WTC11 (cell line): Measurements from ENCODE around the gene NTMT1. TPM values are rescaled to one million over a fixed set of nuclear protein-coding genes. Genes with fewer than 3 reads are reported as not detected.

Experiments
- ATAC-seq: fragments of 200-7000 bp; cut with Tn5 transposase; 2 replicates; pipeline ENCODE4 v1.10.0; 2021; ENCODE audit warnings: mild to moderate bottlenecking, moderate library complexity
- Bru-seq: library from RNA; stranded (reverse); fragments of 400-500 nt; gene quantifications from one replicate; lab custom pipeline; 2021; lab: Mats Ljungman, UMichigan
- CTCF ChIA-PET: fragments of 300-600 bp; sonication (Branson Sonifier 250); formaldehyde crosslinking; loops from one replicate; lab custom pipeline; 2021; ENCODE audit warnings: antibody characterized with exemption; lab: Charles Lee
- POLR2A ChIA-PET: fragments of 350-600 bp; sonication (Branson Sonifier 250); formaldehyde crosslinking; loops from one replicate; lab custom pipeline; 2021; ENCODE audit warnings: antibody characterized with exemption; lab: Charles Lee
- DNase-seq: peaks from one replicate; pipeline ENCODE4 v3.0.0; 2021; ENCODE audit warnings: low spot score
- H3K27ac Mint-ChIP-seq: 2 replicates; pipeline ENCODE4 v1.8.0; 2021; ENCODE audit warnings: mixed read lengths
- H3K27me3 Mint-ChIP-seq: 2 replicates; pipeline ENCODE4 v1.8.0; 2021; ENCODE audit warnings: low read depth, mild to moderate bottlenecking, moderate library complexity, mixed read lengths
- H3K36me3 Mint-ChIP-seq: 2 replicates; pipeline ENCODE4 v1.8.0; 2021; ENCODE audit warnings: mixed read lengths
- H3K4me1 Mint-ChIP-seq: 2 replicates; pipeline ENCODE4 v1.8.0; 2022; ENCODE audit warnings: mixed read lengths
- H3K4me3 Mint-ChIP-seq: 2 replicates; pipeline ENCODE4 v1.8.0; 2021; ENCODE audit warnings: mild to moderate bottlenecking, moderate library complexity, mixed read lengths
- H3K9me3 Mint-ChIP-seq: 2 replicates; pipeline ENCODE4 v1.8.0; 2021; ENCODE audit warnings: mixed read lengths
- AR ChIP-seq: fragments of 250-450 bp; sonication (Bioruptor Pico); IDR thresholded peaks from 2 replicates; pipeline ENCODE4 v1.9.0; 2021; ENCODE audit warnings: mild to moderate bottlenecking
- CREB1 ChIP-seq: sonication (generic); formaldehyde crosslinking; IDR thresholded peaks from 2 replicates; pipeline ENCODE4 v1.8.0; 2023; ENCODE audit warnings: mild to moderate bottlenecking, missing genetic modification reagents
- CREM ChIP-seq: sonication (generic); formaldehyde crosslinking; IDR thresholded peaks from 2 replicates; pipeline ENCODE4 v1.8.1; 2022; ENCODE audit warnings: mild to moderate bottlenecking, missing genetic modification reagents, moderate library complexity
- ETV6 ChIP-seq: sonication (generic); formaldehyde crosslinking; IDR thresholded peaks from 2 replicates; pipeline ENCODE4 v1.8.1; 2022; ENCODE audit warnings: mild to moderate bottlenecking, missing genetic modification reagents
- FOXK1 ChIP-seq: sonication (generic); formaldehyde crosslinking; IDR thresholded peaks from 2 replicates; pipeline ENCODE4 v1.8.0; 2022; ENCODE audit warnings: mild to moderate bottlenecking, moderate library complexity, missing genetic modification reagents
- FOXP4 ChIP-seq: sonication (generic); formaldehyde crosslinking; IDR thresholded peaks from 2 replicates; pipeline ENCODE4 v1.8.0; 2022; ENCODE audit warnings: mild to moderate bottlenecking, missing genetic modification reagents
- JUN ChIP-seq: sonication (generic); formaldehyde crosslinking; IDR thresholded peaks from 2 replicates; pipeline ENCODE4 v1.8.0; 2023; ENCODE audit warnings: mild to moderate bottlenecking, missing genetic modification reagents
- MAX ChIP-seq: sonication (generic); formaldehyde crosslinking; IDR thresholded peaks from 2 replicates; pipeline ENCODE4 v1.8.0; 2022; ENCODE audit warnings: mild to moderate bottlenecking, missing genetic modification reagents
- MXD4 ChIP-seq: fragments of 250-450 bp; sonication (Bioruptor Pico); IDR thresholded peaks from 2 replicates; pipeline ENCODE4 v1.8.0; 2021; ENCODE audit warnings: mild to moderate bottlenecking, moderate library complexity, borderline replicate concordance
- NFE2L1 ChIP-seq: sonication (generic); formaldehyde crosslinking; IDR thresholded peaks from 2 replicates; pipeline ENCODE4 v1.8.1; 2023; ENCODE audit warnings: missing genetic modification reagents
- RELA ChIP-seq: sonication (generic); formaldehyde crosslinking; IDR thresholded peaks from 2 replicates; pipeline ENCODE4 v1.8.1; 2022; ENCODE audit warnings: missing genetic modification reagents, mild to moderate bottlenecking, borderline replicate concordance
- SMAD3 ChIP-seq: sonication (generic); formaldehyde crosslinking; IDR thresholded peaks from 2 replicates; pipeline ENCODE4 v1.8.0; 2022; ENCODE audit warnings: missing genetic modification reagents, mild to moderate bottlenecking, borderline replicate concordance
- SMAD4 ChIP-seq: sonication (generic); formaldehyde crosslinking; IDR thresholded peaks from 2 replicates; pipeline ENCODE4 v1.8.0; 2022; ENCODE audit warnings: mild to moderate bottlenecking, missing genetic modification reagents
- TEAD1 ChIP-seq: sonication (generic); formaldehyde crosslinking; IDR thresholded peaks from 2 replicates; pipeline ENCODE4 v1.8.0; 2022; ENCODE audit warnings: mild to moderate bottlenecking, missing genetic modification reagents
- ZNF532 ChIP-seq: fragments of 250-450 bp; sonication (Bioruptor Pico); IDR thresholded peaks from 2 replicates; pipeline ENCODE4 v1.9.0; 2021; ENCODE audit warnings: mild to moderate bottlenecking, borderline replicate concordance
- long read RNA-seq, 3 experiments: library from RNA in 1 of 3; library from capped mRNA in 1 of 3; library from polyadenylated mRNA in 1 of 3; unstranded in 2 of 3; stranded (forward) in 1 of 3; transcript quantifications; one replicate each; pipeline ENCODE4 v2.0.0, GENCODE V29; 2021
- total RNA-seq: library from RNA; stranded (reverse); gene quantifications from 3 replicates; pipeline ENCODE4 v1.2.3, GENCODE V29; 2021
- TF ChIP-seq, protein P1 (sequence below): sonication (generic); formaldehyde crosslinking; IDR thresholded peaks from 2 replicates; pipeline ENCODE4 v1.8.0; 2023; ENCODE audit warnings: missing genetic modification reagents, mild to moderate bottlenecking, borderline replicate concordance
- TF ChIP-seq, protein P2 (sequence below): sonication (generic); formaldehyde crosslinking; IDR thresholded peaks from 2 replicates; pipeline ENCODE4 v1.8.1; 2023; ENCODE audit warnings: mild to moderate bottlenecking, moderate library complexity, missing genetic modification reagents

Gene NTMT1
- total RNA-seq (55.4 to 71.1 TPM (median 58.1 TPM) in 3 replicates), Bru-seq, nascent RNA (percentile 73 among the genes with signal in this experiment)
- long read RNA-seq, experiment 1, transcript NTMT1-206 (4 exons, 576 nt), result minor isoform, 9 of 154 reads
- long read RNA-seq, experiment 1, transcript NTMT1-207 (3 exons, 1,072 nt), result minor isoform, 5 of 154 reads
- long read RNA-seq, experiment 1, transcript NTMT1-203 (4 exons, 1,315 nt), result major isoform, 95 of 154 reads
- long read RNA-seq, experiment 1, transcript NTMT1-202 (4 exons, 741 nt), result minor isoform, 26 of 154 reads
- long read RNA-seq, experiment 1, partial matches to known transcripts, result 2 of 154 reads
- long read RNA-seq, experiment 1, other reads (novel, unspliced or antisense), result 12 of 154 reads
- long read RNA-seq, experiment 2, transcript NTMT1-202 (4 exons, 741 nt), result minor isoform, 8 of 70 reads
- long read RNA-seq, experiment 2, transcript NTMT1-203 (4 exons, 1,315 nt), result major isoform, 46 of 70 reads
- long read RNA-seq, experiment 2, transcript NTMT1-207 (3 exons, 1,072 nt), result minor isoform, 5 of 70 reads
- long read RNA-seq, experiment 2, partial matches to known transcripts, result 4 of 70 reads
- long read RNA-seq, experiment 2, other reads (novel, unspliced or antisense), result 6 of 70 reads
- long read RNA-seq, experiment 3, transcript NTMT1-209 (4 exons, 1,562 nt), result minor isoform, 11 of 305 reads
- long read RNA-seq, experiment 3, transcript NTMT1-207 (3 exons, 1,072 nt), result minor isoform, 8 of 305 reads
- long read RNA-seq, experiment 3, transcript NTMT1-203 (4 exons, 1,315 nt), result major isoform, 211 of 305 reads
- long read RNA-seq, experiment 3, transcript NTMT1-202 (4 exons, 741 nt), result minor isoform, 47 of 305 reads
- long read RNA-seq, experiment 3, partial matches to known transcripts, result 1 of 305 reads
- long read RNA-seq, experiment 3, other reads (novel, unspliced or antisense), result 18 of 305 reads

- Mint-ChIP-seq H3K27ac (peak within 1 kb of the TSS; percentile 65), H3K27me3 (peaks cover 18% of the 10 kb centered on the region), H3K36me3 (peaks cover 8% of the 10 kb centered on the region), H3K4me3 (peak within 1 kb of the TSS; percentile 85), H3K9me3 (no peaks in the 10 kb centered on the region), H3K4me1 (peaks cover 50% of the 10 kb centered on the region)
- ChIA-PET POLR2A (interaction anchor here (0.6 to 1.7 kb wide), 6 partner anchors 15 to 480 kb away, joined by 3 to 8 read pairs (median 4); no protein-coding TSS in a partner anchor), CTCF (interaction anchor here (0.6 to 5.5 kb wide), 30 partner anchors 9 to 1729 kb away, joined by 3 to 65 read pairs (median 7); partner anchors contain the start of gene IER5L)
- ATAC-seq (peak; percentile 49), DNase-seq (peak; percentile 84)
- TF ChIP-seq AR (CRISPR knock-in tag) (no peak), MXD4 (CRISPR knock-in tag) (no peak), FOXP4 (CRISPR knock-in tag) (peak; percentile 37; the same call in 1 of the 2 replicates), SMAD4 (CRISPR knock-in tag) (0 out of 2 replicates have a peak, but pooled peaks have one; percentile 18), MAX (peak; percentile 96), NFE2L1 (CRISPR knock-in tag) (peak; percentile 42; the same call in 1 of the 2 replicates), ZNF532 (CRISPR knock-in tag) (0 out of 2 replicates have a peak, but pooled peaks have one; percentile 36), RELA (CRISPR knock-in tag) (0 out of 2 replicates have a peak, but pooled peaks have one; percentile 60), FOXK1 (CRISPR knock-in tag) (peak; percentile 31), ETV6 (CRISPR knock-in tag) (peak; percentile 53; the same call in 1 of the 2 replicates), TEAD1 (peak; percentile 89), CREM (CRISPR knock-in tag) (peak; percentile 92), JUN (peak; percentile 62; the same call in 1 of the 2 replicates), SMAD3 (CRISPR knock-in tag) (peak; percentile 77; the same call in 1 of the 2 replicates), CREB1 (CRISPR knock-in tag) (peak; percentile 78; the same call in 1 of the 2 replicates)
- TF ChIP-seq, protein P1, sequence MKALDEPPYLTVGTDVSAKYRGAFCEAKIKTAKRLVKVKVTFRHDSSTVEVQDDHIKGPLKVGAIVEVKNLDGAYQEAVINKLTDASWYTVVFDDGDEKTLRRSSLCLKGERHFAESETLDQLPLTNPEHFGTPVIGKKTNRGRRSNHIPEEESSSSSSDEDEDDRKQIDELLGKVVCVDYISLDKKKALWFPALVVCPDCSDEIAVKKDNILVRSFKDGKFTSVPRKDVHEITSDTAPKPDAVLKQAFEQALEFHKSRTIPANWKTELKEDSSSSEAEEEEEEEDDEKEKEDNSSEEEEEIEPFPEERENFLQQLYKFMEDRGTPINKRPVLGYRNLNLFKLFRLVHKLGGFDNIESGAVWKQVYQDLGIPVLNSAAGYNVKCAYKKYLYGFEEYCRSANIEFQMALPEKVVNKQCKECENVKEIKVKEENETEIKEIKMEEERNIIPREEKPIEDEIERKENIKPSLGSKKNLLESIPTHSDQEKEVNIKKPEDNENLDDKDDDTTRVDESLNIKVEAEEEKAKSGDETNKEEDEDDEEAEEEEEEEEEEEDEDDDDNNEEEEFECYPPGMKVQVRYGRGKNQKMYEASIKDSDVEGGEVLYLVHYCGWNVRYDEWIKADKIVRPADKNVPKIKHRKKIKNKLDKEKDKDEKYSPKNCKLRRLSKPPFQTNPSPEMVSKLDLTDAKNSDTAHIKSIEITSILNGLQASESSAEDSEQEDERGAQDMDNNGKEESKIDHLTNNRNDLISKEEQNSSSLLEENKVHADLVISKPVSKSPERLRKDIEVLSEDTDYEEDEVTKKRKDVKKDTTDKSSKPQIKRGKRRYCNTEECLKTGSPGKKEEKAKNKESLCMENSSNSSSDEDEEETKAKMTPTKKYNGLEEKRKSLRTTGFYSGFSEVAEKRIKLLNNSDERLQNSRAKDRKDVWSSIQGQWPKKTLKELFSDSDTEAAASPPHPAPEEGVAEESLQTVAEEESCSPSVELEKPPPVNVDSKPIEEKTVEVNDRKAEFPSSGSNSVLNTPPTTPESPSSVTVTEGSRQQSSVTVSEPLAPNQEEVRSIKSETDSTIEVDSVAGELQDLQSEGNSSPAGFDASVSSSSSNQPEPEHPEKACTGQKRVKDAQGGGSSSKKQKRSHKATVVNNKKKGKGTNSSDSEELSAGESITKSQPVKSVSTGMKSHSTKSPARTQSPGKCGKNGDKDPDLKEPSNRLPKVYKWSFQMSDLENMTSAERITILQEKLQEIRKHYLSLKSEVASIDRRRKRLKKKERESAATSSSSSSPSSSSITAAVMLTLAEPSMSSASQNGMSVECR (CRISPR knock-in tag), result peak; percentile 91
- TF ChIP-seq, protein P2, sequence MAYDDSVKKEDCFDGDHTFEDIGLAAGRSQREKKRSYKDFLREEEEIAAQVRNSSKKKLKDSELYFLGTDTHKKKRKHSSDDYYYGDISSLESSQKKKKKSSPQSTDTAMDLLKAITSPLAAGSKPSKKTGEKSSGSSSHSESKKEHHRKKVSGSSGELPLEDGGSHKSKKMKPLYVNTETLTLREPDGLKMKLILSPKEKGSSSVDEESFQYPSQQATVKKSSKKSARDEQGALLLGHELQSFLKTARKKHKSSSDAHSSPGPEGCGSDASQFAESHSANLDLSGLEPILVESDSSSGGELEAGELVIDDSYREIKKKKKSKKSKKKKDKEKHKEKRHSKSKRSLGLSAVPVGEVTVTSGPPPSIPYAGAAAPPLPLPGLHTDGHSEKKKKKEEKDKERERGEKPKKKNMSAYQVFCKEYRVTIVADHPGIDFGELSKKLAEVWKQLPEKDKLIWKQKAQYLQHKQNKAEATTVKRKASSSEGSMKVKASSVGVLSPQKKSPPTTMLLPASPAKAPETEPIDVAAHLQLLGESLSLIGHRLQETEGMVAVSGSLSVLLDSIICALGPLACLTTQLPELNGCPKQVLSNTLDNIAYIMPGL (CRISPR knock-in tag), result peak; percentile 37; the same call in 1 of the 2 replicates
These were observed at the start of gene NTMT1 for GRCh38 chr9:129626079-129626624. NTMT1 (plus strand) TSS chr9:129626163; CDS start chr9:129632704, 6,541 bp downstream.
